ENCODE results near the gene LDLRAD4.

The LDLRAD4 gene

GRCh38 chr18:13388586-13389490, 170.3 kb downstream of the LDLRAD4 start:
- TF ChIP-seq, protein P1, sequence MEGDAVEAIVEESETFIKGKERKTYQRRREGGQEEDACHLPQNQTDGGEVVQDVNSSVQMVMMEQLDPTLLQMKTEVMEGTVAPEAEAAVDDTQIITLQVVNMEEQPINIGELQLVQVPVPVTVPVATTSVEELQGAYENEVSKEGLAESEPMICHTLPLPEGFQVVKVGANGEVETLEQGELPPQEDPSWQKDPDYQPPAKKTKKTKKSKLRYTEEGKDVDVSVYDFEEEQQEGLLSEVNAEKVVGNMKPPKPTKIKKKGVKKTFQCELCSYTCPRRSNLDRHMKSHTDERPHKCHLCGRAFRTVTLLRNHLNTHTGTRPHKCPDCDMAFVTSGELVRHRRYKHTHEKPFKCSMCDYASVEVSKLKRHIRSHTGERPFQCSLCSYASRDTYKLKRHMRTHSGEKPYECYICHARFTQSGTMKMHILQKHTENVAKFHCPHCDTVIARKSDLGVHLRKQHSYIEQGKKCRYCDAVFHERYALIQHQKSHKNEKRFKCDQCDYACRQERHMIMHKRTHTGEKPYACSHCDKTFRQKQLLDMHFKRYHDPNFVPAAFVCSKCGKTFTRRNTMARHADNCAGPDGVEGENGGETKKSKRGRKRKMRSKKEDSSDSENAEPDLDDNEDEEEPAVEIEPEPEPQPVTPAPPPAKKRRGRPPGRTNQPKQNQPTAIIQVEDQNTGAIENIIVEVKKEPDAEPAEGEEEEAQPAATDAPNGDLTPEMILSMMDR (IDR thresholded peaks at IDR 0.05; ENCODE audit: unreplicated experiment in 3 of 3) = no peak
- H3K27me3 Mint-ChIP-seq (ENCODE audit: low read depth) = peaks cover 5% of the 10 kb centered on the region
- no peaks in the 10 kb centered on the region for H3K36me3 Mint-ChIP-seq (ENCODE audit: low read depth)
- no peaks in the 10 kb centered on the region for H3K9me3 Mint-ChIP-seq
- peak overlapping the region; percentile 8 to 62 (median 26) for H3K27ac Mint-ChIP-seq
- H3K4me1 Mint-ChIP-seq = peaks cover 20% of the 10 kb centered on the region
- no peak overlapping the region for H3K4me3 Mint-ChIP-seq

DNA sequence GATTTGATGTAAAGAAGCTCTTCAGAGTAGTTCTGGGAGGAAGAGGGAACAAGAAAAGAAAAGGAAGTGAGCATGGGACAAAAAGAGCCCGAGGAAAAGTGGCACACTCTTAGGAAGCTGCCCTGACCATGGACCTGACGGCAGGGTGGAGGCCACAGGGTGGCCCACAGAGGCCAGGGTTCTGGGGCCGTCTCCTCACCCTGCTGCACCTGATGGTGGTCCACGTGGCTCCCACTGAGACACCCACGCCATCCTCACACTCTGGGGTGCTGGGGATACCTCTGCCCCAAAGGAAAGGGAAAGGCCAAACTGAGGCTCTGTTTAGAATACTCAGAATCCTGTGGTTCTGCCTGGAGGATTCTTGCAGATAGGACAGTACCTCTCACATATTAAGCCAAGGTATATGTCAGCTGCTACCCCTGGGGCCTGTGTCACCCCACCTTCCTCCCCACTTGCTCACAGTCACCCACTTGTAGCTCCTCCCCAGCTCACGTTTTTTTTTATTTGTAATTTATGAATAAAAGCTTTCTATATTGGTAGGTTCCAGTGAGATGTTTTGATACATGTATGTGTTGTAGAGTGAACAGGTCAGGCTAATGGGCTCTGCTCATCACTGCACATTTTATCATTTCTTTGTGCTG, 171.1 kb downstream of the LDLRAD4 start:
- Mint-ChIP-seq H3K36me3 (ENCODE audit: low read depth) (no peaks in the 10 kb centered on the region), H3K9me3 (no peaks in the 10 kb centered on the region), H3K4me1 (peaks cover 18% of the 10 kb centered on the region), H3K27me3 (ENCODE audit: low read depth) (peaks cover 5% of the 10 kb centered on the region), H3K27ac (no peak overlapping the region), H3K4me3 (no peak overlapping the region)
- TF ChIP-seq, protein P1 (IDR thresholded peaks at IDR 0.05; ENCODE audit: unreplicated experiment in 3 of 3) = no peak

DNA sequence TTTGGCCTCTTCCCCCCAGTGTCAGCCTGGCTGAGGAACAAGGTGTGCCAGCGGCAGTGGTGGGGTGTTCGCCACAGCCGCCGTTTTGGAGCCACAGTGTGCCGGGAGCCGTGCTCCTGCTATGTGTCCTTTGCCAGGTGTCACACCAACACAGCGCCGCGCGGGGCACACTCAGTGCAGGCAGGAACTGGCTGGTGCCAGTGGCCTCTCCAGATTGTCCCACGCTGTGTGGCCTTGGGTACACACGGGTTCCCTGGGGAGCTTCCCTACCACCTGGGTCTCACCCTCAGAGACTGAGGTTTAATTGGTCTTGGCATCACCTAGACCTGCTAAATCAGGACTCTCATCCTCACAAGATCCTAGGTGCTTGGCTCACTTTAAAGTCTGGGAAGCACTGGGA, 171.6 kb downstream of the LDLRAD4 start:
- peaks cover 5% of the 10 kb centered on the region for H3K27me3 Mint-ChIP-seq (ENCODE audit: low read depth)
- no peaks in the 10 kb centered on the region for H3K9me3 Mint-ChIP-seq
- H3K4me1 Mint-ChIP-seq = peaks cover 21% of the 10 kb centered on the region
- H3K4me3 Mint-ChIP-seq = no peak overlapping the region
- no peak overlapping the region for H3K27ac Mint-ChIP-seq
- no peaks in the 10 kb centered on the region for H3K36me3 Mint-ChIP-seq (ENCODE audit: low read depth)
- TF ChIP-seq, protein P1 (IDR thresholded peaks at IDR 0.05; ENCODE audit: unreplicated experiment in 3 of 3) = no peak

- Mint-ChIP-seq H3K4me3 (no peak overlapping the region), H3K36me3 (ENCODE audit: low read depth) (no peaks in the 10 kb centered on the region), H3K9me3 (no peaks in the 10 kb centered on the region), H3K27ac (no peak overlapping the region), H3K27me3 (ENCODE audit: low read depth) (peaks cover 5% of the 10 kb centered on the region), H3K4me1 (peaks cover 21% of the 10 kb centered on the region)
- TF ChIP-seq, protein P1 (IDR thresholded peaks at IDR 0.05; ENCODE audit: unreplicated experiment in 3 of 3) = no peak
These were observed 172.2 kb downstream of the LDLRAD4 start for GRCh38 chr18:13390711-13391110.

GRCh38 chr18:13392029-13392750, 173.6 kb downstream of the LDLRAD4 start:
- peaks cover 21% of the 10 kb centered on the region for H3K4me1 Mint-ChIP-seq
- no peak overlapping the region for H3K27ac Mint-ChIP-seq
- no peaks in the 10 kb centered on the region for H3K9me3 Mint-ChIP-seq
- no peaks in the 10 kb centered on the region for H3K36me3 Mint-ChIP-seq (ENCODE audit: low read depth)
- peaks cover 5% of the 10 kb centered on the region for H3K27me3 Mint-ChIP-seq (ENCODE audit: low read depth)
- no peak overlapping the region for H3K4me3 Mint-ChIP-seq
- TF ChIP-seq, protein P1 (IDR thresholded peaks at IDR 0.05; ENCODE audit: unreplicated experiment in 3 of 3) = no peak

All from nephron (organoid).